GOT3 (cell line): ENCODE results near the gene LIN7B.

Experiments used
- DNase-seq: peaks from one replicate; lab custom pipeline; 2025; ENCODE audit warnings: mixed read lengths; lab: John Stamatoyannopoulos, UW

Gene LIN7B

DNA sequence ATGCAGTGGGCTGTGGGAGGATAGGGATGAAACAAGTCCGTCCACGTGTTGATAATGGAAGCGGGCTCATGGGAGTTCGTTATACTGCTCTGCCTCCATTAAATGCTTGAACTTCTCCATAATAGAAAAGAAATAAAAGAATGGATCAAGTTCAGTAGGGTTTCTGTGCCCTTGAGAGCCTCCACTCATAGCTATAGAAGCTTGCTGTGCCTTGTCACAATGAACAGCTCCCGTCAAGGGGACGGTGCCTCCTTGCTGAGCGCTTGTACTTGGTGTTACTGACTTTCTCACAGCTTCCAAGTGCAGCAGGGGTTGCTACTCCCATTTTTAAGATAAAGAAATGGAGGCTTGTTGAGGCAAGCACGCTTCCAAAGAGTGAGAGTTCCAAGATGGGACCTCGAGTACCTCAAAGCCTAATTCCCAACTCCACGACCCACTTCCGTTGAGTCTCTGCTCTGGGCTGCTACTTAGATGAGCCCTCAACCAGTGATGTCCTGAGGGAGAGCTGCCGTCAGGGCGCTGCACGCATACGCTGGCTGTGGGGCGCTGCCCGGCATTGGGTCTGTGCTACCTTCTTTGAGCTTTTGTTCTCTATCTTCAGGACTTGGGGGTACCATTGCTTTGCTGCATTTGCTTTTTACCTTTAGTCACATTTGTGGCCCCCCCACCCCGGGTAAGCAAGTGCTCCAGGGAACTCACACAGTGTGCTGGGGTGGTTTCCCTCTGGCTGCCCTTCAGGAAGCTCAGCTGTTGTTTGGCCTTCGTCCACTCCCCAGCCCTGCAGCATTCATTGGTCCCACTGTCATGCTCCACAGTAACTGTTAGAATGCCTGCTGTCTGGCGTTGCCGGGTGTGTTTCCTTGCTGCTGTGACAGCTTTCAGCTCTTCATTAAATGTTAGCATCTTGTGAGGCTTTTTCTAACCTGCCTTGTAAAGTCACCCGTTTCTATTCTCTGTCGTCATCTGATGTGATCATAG is 19.4 kb upstream of the LIN7B start:
- DNase-seq, result no peak

DNA sequence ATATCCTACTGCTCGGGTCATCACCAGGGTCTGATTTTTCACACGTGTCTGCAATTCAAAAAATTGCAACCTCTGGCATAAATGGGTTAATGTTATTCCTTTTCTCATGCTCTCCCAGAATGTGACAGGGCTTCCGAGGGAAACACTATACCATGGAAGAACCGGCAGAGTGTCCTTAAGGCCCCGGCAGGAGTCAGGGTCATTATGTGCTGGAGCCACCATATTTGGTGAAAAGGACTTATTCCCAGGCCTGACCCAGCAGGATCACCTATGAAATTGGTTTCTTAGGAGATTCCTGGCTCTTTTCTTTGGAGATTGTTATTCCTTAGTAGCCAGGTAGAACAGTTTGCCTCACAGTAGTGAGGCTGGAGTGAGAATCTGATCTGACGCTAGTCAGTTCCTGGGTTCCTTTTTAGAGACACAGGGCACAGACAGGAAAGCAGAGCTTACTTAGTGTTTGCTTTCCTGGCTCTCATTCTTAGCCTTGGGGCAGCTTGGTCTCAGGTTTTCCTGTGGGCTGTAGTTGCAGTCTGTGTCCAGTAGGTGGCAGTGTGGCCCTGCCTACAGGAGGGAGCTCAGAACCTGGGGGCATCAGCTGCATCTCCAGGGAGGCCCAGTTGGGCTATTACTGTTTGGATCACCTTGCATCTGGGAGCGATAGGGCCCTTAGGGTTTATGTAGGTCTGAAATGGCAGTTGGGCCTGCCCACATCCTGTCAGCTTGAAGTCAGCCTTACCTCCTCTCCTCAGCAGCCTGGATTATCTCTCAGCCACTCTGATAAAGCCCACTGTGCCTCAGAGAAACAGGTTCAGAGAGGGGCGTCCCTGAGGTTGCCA is 16.5 kb upstream of the LIN7B start:
- peak; percentile 14 for DNase-seq

DNA sequence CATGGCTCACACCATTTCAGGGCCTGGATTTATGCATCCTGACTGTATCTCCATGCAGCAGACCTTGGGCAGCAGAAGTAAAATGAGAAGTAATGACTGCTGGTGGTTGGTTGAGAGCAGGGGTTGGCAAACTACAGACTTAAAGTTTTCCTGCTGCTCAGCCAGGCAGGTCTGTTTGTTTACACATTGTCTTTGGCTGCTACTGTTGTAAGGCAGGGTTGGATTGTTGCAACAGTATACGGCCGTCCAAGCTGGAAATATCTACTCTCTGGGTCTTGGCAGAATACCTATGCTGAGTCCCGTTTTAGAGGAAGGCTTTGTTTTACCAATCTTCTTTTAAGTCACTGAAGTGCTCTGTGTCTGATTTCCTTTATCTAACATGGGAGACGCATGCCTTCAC is 15.4 kb upstream of the LIN7B start:
- DNase-seq, result no peak

DNA sequence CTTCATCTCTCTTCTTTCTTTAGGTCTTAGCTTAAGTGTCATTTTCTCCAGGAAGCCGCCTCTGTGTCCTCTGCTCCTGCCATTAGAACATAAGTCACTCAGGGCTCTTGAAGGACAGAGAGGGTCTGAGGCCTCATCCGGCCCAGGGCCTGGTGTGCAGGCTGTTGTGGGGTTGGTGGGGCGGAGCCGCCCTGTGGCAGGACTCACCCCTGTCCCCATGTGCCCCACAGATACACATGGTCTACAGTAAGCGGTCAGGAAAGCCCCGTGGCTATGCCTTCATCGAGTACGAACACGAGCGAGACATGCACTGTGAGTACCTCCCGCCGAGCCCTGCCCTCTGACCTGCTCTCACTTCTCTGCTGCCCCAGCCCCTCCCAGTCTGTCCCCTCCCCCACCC is 13.0 kb upstream of the LIN7B start:
- no peak for DNase-seq

DNA sequence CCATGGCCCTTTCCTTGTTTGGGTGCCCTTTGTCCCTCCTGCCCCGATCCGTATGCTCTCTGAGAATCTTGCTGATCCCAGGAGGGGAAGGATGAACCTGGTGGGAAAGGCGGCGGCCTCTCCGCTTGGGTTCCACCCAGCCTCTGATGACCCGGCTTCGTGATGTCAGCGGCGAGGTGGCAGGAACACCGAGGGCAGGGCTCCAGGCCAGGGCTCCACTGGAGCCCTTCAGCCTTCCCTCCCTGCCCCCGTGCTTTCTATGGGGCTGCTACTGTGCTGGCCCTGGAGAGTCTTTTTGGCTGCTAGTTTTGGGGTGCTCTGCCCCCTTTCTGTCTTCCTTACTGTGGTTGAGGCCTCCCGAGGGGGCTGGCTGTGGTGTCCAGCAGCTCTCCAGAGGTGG is 11.9 kb upstream of the LIN7B start:
- no peak for DNase-seq

DNA sequence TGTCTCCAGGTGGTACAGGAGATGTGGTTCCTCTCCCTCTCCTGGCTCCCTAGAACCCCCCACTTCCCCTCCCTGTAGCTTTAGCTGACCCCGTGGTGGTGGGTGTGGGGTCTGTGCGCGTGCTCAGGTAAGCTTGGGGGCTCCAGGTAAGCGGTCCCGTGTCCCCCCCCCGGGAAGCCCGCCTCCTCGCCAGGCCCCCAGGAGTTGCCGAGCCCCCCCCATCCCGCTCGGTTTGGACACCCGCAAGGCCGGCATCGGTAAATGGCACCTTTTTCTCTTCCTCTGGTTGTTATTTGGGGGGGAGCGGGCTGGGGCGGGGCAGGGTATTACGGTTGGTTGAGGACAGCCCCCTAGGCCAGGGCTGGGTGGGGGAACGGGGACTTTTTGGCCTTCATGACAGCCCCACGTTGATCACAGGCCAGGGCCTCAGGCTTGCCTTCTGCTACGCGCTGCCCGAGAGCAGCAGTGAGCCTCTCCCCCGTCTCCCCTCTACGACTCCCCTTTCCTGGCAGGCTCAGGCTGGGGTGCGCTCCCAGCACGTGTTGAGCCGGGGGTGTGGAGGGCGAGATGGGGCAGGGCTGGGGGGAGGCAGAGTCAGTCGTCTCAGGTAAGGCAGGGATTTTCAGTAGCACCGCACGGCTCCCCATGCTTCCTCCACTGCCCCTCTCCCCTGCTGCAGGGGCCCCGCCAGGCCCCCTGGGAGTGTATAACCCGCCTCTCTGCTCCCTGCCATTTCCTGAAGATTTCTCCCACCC is 10.7 kb upstream of the LIN7B start:
- no peak for DNase-seq

DNA sequence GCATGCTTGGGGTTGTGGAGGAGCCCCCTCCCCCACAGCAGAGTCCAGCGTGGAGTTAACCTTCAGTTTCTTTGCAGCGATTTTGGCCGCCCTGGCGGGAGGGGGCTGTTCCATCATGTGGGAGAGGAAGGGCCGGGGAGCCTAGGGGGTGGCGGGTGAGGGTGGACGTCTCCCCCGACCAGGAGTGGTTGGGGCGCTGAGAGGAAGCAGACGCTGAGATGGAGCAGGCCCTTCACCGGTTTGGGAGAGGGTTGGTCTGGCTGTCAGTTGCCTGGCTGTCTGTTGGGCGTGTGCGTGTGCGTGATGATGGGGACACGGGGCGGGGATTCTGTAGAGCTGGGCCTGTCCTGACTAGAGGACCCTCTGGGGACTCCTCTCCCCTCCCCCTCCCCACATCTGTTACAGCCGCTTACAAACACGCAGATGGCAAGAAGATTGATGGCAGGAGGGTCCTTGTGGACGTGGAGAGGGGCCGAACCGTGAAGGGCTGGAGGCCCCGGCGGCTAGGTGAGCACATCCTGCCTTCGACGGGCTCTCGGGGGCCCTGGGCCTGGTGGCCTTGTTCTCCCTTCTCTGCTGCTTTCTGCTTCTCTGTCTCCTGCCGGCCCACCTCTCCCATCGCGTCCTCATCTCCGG is 9.8 kb upstream of the LIN7B start:
- no peak for DNase-seq

DNA sequence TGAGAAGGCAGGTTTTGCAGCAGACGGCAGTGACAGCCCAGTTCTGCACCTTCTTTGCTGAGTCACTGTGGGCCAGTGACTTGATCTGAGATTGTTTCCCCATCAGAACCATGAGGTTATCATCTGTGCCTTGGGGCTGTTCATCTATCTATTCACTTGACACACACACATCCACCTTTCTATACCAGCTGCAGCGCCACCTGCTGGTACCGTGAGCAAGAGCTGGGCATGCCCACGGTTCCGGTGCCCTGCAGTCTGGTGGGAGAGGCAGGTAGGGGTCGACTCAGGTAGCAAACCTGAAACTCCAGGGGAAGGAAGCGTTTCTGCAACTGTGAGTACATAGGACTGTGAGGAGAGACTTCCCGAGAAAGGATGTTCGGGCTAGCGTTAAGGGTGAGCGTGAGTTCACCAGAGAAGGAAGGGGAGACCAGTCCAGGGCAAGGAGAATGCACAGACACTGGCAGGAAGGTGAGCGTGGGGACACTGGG is 7.5 kb upstream of the LIN7B start:
- no peak for DNase-seq

DNA sequence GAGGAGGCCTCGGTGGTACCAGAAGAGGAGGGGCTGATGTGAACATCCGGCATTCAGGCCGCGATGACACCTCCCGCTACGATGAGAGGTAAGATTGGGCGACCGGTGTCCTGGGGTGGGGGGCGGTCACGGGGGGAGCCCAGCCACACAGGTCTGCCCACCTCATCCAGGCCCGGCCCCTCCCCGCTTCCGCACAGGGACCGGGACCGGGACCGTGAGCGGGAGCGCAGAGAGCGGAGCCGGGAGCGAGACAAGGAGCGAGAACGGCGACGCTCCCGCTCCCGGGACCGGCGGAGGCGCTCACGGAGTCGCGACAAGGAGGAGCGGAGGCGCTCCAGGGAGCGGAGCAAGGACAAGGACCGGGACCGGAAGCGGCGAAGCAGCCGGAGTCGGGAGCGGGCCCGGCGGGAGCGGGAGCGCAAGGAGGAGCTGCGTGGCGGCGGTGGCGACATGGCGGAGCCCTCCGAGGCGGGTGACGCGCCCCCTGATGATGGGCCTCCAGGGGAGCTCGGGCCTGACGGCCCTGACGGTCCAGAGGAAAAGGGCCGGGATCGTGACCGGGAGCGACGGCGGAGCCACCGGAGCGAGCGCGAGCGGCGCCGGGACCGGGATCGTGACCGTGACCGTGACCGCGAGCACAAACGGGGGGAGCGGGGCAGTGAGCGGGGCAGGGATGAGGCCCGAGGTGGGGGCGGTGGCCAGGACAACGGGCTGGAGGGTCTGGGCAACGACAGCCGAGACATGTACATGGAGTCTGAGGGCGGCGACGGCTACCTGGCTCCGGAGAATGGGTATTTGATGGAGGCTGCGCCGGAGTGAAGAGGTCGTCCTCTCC is 6.3 kb upstream of the LIN7B start:
- DNase-seq, result no peak

DNA sequence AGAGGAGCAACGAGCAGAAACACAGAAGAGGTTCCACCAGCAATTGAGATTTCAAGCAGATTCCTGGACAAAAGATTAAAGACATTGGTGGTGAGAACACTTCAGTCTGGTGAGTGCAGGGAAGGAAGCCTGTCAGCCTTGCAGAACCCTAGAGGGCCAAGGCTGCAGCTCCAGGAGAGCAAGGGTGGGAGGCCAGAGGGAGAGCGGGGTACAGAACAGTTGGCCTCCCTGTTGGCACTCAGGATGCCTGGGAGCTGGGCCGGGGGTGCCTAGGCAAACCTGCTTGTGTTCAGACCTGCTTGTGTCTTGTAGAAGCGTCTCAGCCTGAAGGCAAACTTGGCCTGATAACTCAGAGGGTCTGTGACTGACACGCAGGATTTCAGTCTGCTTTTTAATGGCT is 5.1 kb upstream of the LIN7B start:
- DNase-seq, result no peak

DNA sequence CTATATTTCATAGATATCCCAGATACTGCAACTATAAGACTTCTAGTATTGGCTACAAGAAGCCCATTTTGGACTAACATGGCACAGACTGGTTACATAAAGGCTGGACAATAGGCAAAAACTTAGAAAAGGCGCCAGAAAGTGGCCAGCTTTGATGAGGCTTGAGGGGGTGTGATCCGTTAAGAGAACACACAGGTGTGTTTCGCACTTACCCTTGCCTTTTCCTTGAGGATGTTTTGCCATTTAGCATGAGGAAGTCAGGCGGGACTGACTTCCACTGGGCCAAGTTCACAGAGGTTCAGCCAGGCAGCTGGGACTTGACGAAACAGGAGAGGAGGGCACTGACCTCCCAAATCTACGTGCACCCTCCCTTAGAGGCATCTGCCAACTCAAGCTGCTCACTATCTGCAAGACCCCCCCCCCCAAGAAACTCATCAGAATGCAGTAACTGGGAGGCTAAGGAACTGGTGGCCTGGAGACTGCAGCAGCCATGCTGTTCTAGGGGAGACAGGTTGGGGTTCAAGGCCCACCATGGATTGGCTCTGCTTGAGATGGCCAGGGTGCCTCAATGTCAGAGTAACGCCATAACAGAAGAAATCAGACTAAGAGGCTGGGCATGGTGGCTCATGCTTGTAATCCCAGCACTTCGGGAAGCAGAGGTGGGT is 4.5 kb upstream of the LIN7B start:
- no peak for DNase-seq

DNA sequence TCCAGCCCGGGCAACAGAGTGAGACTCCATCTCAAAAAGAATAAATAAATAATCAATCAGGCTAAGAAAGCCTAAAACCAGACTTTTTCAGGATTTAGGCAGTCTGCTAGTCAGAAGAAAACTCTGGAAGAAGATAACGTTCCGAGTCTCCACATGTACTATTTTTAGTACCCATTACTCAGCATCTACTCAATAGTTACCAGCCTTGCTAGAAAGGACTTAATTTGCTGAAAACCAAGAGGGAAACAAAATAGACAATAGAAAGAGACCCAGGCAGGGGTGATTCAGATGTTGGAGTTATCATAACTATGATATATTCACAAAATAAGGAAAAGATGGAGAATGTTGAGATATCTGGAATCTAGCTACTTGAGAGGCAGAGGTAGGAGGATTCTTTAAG is 3.6 kb upstream of the LIN7B start:
- no peak for DNase-seq

DNA sequence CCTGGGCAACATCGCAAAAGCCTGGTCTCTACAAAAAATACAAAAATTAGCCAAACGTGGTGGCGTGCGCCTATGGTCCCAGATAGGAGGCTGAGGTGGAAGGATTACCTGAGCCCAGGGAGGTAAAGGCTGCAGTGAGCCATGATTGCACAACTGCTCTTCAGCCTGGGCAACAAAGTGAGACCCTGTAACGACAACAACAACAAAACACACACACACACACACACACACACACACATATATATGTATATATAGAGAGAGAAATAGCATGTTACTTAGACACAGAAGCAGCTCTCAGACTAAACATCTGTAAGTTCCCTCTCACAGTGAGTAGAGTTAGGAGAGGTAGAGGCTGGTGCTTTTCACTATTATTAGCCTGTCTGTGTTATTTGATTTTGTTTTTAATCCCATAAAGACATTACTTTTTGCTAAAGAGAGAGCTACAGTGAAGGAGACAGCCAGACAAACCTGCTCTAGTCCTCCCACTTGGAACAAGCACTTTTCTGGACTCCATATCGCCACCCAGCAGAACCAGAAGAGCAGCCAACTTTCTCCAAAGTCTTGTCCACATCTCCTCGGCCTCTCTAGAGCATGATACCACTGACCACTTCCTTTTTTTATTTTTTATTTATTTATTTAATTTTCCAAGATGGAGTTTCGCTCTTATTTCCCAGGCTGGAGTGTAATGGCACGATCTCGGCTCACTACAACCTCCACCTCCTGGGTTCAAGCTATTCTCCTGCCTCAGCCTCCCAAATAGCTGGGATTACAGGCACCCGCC is 2.8 kb upstream of the LIN7B start:
- DNase-seq, result no peak

DNA sequence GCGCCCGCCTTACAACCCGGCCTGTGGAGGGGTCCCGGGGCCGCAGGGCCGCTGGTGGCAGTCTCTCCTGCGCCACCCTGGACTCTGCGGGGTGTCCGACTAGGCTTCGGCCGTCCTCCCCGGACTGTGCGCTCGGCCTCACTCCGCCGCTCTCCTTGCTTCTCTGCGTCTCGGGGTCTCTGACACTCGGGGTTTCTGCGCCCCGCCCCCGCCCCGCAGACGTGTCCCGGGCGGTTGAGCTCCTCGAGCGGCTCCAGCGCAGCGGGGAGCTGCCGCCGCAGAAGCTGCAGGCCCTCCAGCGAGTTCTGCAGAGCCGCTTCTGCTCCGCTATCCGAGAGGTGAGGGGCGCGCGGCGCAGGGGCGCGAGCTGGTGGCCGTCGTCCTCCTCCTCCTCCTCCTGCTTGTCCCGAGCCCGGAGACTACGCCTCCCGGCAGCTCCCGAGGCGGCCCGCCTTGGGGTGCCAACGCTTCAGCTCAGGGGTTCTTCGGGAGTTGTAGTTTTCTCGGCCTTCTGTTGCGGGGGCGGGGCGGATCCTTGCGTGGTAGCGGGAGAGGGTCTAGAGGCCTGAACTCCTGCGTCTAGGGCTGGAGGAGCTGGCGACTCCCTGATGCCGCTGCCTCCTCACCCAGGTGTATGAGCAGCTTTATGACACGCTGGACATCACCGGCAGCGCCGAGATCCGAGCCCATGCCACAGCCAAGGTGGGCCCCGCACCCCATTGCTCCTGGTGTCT is 627 bp downstream of the LIN7B start:
- no peak for DNase-seq

DNA sequence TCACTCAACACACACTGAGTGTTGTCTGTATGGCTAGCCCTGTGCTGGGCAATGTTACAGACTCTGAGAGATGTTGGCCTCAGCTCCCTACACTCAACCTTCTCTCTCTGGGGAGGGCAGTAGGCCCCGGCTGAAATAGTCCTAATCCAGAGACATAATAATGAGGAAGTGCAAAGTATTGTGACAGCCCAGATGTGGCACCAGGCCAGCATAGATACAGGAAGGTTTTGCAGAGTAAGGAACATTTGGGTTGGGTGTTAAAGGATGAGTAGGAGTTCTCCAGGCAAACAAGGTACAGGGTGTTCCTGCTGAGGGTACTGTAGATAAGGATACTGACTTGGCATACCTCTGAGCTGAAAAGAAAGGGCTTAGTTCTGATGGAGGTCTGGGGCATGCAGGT is 2.4 kb downstream of the LIN7B start:
- no peak for DNase-seq

DNA sequence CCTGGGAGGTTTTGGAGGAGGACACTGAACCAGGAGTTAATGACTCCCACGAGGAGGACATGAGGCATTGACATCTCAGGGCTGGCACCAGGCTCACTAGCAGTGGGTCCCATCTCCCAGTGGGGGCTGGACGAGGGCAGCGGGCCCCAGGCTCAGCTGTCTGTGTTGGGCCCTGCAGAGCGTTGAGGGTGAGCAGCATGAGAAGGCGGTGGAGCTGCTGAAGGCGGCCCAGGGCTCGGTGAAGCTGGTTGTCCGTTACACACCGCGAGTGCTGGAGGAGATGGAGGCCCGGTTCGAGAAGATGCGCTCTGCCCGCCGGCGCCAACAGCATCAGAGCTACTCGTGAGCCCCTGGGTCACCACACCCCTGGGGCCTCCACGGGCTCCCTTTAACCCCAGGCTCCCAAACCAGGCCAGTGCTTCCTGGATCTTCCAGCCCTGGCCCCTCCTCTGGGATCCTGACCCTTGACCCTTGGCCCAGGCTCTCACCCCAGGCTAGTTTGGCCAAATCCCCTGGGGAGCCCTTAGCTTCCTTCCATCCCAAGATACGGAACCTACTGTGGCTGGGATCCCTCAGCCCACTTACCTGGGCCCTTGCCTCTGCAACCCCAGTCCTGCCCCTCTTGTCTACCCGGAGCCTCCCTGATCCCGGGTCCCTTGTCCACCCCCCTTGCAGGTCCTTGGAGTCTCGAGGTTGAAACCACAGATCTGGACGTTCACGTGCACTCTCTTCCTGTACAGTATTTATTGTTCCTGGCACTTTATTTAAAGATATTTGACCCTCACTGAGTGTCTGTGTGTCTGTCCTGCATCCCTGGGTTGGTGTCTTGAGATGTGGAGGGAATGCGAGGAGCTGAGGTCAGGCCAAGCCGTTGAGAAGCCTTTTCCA is 3.8 kb downstream of the LIN7B start:
- DNase-seq, result no peak

DNA sequence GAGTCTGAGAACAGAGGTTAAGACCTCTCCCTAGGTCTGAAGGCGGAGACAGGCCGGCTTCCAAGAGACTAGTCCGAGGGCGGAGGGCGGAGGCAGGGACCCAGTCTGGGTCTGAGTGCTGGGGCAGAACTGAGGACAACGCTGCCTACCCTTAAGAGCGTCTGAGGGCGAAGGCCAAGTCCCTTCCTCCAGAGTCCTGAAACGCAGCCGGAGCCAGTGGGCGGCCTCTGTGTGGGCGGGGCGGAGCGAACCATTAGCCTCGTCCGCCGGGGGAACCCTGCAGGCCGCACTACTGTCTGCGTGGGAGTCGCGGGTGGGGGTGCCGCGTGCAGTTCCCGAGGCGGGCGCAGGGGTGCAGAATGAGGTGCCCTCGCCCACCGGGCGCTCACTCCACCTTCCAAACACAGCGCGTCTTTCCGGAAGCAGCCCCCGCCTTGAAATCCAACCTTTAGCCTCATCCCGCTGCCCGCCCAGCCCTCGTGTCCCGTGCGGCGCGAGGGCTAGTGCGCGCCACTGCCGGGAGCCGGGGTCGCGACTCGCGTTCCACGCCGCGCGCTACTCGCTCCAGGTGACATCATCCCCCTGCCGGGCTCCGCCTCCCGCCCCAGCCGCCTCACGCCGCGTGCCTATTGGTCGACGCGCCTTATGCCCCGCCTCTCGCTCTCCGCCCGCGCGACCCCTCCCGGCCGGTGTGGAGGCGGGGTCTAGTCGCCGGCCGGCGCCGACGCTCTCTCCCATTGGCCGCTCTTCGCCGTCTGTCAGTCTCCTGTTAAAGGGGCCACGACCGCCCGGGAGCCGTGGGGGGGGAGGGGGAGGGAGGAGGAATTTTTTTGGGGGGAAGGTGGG is 4.6 kb downstream of the LIN7B start, which contains the start of gene C19orf73:
Gene C19orf73 (minus strand): TSS at position 579 of the 846 bp plus-strand sequence. CDS start 121 bp downstream, at position 458.
- peak; percentile 83 for DNase-seq
